ENCODE data around the gene HINT3. TPM values are rescaled to one million over a fixed set of nuclear protein-coding genes. Genes with fewer than 3 reads are reported as not detected.

The HINT3 gene
- total and polyA plus RNA-seq, 4 donors, result 5.6 to 17.4 (median 10.6) TPM

- peak overlapping the region; percentile 37 to 58 for H3K27ac ChIP-seq (ENCODE audit: low read depth in 1 of 2, low read length in 2 of 2)
- H3K27me3 ChIP-seq (ENCODE audit: control insufficient read depth in 4 of 4, insufficient read depth in 4 of 4, low read length in 3 of 4), result no peaks in the 10 kb centered on the region
- peaks cover 4 to 24% (median 7%) of the 10 kb centered on the region in 4 donors for H3K4me1 ChIP-seq (ENCODE audit: control insufficient read depth in 4 of 4, insufficient read depth in 4 of 4, low read length in 3 of 4)
- H3K9me3 ChIP-seq (ENCODE audit: control insufficient read depth in 4 of 4, low read length in 3 of 4), result no peaks in the 10 kb centered on the region
- DNase-seq (ENCODE audit: low spot score), result no peak
- H3K36me3 ChIP-seq (ENCODE audit: control insufficient read depth in 4 of 4, insufficient read depth in 3 of 4, low read depth in 1 of 4, low read length in 3 of 4), result peaks cover 3 to 60% (median 36%) of the 10 kb centered on the region in 4 donors
- TF ChIP-seq GABPA (IDR thresholded peaks at IDR 0.05 in 1 of 2, conservative IDR thresholded peaks at IDR 0.05 in 1 of 2) (peak in 1 of 2 donors; percentile 25), RXRA (IDR thresholded peaks at IDR 0.05) (peak; percentile 41 to 75), CTCF (IDR thresholded peaks at IDR 0.05; ENCODE audit: low read depth, low read length, missing input control) (no peak), FOXA1 (IDR thresholded peaks at IDR 0.05) (peak; percentile 11), EGR1 (IDR thresholded peaks at IDR 0.05; ENCODE audit: low read depth in 2 of 2) (peak in 1 of 2 donors; percentile 79), YY1 (IDR thresholded peaks at IDR 0.05) (peak; percentile 49), RAD21 (IDR thresholded peaks at IDR 0.05) (no peak), MAX (IDR thresholded peaks at IDR 0.05) (peak; percentile 88), HNF4A (conservative IDR thresholded peaks at IDR 0.05) (peak; percentile 57 to 75), FOXA2 (IDR thresholded peaks at IDR 0.05) (no peak), JUND (IDR thresholded peaks at IDR 0.05) (peak in 1 of 2 donors; percentile 74), TAF1 (conservative IDR thresholded peaks at IDR 0.05) (no peak), ATF3 (IDR thresholded peaks at IDR 0.05) (peak; percentile 69), ZBTB33 (IDR thresholded peaks at IDR 0.05) (no peak), NR2F2 (IDR thresholded peaks at IDR 0.05) (no peak), HNF4G (IDR thresholded peaks at IDR 0.05) (peak; percentile 7), SP1 (IDR thresholded peaks at IDR 0.05) (peak; percentile 39), REST (IDR thresholded peaks at IDR 0.05) (no peak)
- 47% methylated on average over 4 of the region's 4 CpGs for WGBS
- no peak overlapping the region for H3K4me3 ChIP-seq (ENCODE audit: low read depth in 1 of 3, low read length in 3 of 3)
- no peak overlapping the region for H3K9ac ChIP-seq (ENCODE audit: low read depth in 1 of 2, low read length in 2 of 2)
Measured at GRCh38 chr6:125923366-125923877, 33.1 kb upstream of the HINT3 start.
